NCI-H226 (cell line): Measurements from ENCODE around the gene PCNX2.
A peak's percentile ranks its signal among the peaks of the same experiment; 100 is the strongest.

ENCODE experiments used
- DNase-seq: peaks from one replicate; pipeline ENCODE4 v3.0.0-alpha.2; 2015

Gene PCNX2, protein sequence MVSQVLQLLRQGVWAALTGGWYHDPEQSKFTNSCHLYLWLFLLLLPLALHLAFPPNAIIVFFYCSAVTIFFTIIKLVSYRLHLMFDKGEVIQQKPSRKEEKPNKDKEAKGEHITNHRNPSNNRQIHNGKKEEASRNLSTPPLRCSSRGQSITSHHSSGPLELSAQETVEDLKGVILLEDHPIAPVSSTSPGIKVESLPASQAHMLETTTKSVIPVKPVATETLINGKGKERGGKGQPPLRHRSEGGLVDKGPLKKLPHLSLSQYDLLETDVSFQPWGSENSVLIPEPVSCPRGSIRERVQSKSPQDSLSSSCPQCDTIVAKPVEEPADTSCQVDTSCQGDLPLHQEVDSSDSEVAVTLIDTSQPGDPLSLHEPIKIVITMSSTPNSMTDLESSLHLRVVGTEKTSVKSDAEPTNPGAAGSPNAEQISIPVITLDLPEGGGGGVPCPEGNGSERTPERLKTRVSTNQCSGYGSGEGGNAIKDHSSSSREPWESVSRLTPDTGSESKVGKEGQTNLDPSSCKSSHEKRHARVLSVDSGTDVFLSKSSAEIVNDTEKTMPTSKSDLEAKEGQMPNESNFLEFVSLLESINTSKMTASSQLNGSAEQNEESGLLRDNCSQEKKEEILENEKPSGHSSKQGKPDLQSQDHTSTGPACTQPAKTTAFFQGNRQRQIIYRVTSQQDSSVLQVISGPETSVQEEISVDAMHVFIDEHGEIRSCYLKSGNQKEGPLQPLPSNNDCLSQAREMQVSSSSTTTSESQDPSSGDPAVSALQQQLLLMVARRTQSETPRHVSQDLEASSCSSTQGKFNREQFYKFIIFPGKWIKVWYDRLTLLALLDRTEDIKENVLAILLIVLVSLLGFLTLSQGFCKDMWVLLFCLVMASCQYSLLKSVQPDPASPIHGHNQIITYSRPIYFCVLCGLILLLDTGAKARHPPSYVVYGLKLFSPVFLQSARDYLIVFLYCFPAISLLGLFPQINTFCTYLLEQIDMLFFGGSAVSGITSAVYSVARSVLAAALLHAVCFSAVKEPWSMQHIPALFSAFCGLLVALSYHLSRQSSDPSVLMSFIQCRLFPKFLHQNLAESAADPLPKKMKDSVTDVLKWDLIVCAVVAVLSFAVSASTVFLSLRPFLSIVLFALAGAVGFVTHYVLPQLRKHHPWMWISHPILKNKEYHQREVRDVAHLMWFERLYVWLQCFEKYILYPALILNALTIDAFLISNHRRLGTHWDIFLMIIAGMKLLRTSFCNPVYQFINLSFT (N-terminal part only)

GRCh38 chr1:233295237-233295974 is at the start of gene PCNX2:
Gene PCNX2, minus strand, starts transcription at chr1:233295725. Its CDS starts 247 bp downstream, at chr1:233295478.
- peak; percentile 45 for DNase-seq

DNA sequence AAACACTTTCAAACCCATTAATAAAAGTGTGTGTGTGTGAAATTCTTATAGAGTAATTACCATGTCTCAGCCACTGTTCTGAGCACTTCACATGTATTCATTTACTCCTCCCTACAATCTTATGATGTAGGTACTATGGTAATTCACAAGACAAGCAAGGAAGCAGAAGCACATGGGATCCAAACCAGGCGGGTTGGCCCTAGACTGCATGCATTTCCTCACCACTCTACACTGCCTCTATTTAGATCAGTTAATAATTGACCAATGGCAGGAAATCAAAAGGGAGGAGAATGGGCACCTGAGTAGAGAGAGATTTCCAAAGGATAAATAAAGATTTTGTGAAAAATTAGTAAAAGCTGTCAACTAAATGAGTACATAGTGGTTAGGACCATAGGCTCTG is 47.7 kb upstream of the PCNX2 start:
- no peak for DNase-seq

GRCh38 chr1:233342086-233342485 is 46.6 kb upstream of the PCNX2 start:
- no peak for DNase-seq

GRCh38 chr1:233340966-233341516 is 45.5 kb upstream of the PCNX2 start:
- DNase-seq, result no peak

- DNase-seq, result no peak
Measured at GRCh38 chr1:233340031-233340555, 44.6 kb upstream of the PCNX2 start.

DNA sequence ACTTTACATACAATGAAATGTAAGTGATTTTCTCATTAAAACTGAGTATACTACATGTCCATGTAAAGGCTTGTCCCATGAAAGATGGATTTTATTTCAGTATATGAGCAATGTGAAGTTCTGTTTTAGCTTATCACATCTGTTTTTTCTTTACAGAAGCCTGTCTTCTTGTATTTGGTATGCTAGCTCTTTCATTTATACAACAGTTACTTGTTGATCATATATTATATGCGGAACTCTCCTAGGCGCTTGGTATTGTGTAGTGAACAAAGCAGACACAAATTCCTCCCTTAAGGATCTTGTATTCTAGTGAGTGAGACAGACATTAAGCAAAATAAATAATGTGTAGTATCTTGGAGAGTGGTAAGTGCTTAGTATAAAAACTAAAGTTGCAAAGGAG is 42.6 kb upstream of the PCNX2 start:
- no peak for DNase-seq

- DNase-seq, result no peak
Measured at GRCh38 chr1:233337505-233337904, 42.0 kb upstream of the PCNX2 start.

DNA sequence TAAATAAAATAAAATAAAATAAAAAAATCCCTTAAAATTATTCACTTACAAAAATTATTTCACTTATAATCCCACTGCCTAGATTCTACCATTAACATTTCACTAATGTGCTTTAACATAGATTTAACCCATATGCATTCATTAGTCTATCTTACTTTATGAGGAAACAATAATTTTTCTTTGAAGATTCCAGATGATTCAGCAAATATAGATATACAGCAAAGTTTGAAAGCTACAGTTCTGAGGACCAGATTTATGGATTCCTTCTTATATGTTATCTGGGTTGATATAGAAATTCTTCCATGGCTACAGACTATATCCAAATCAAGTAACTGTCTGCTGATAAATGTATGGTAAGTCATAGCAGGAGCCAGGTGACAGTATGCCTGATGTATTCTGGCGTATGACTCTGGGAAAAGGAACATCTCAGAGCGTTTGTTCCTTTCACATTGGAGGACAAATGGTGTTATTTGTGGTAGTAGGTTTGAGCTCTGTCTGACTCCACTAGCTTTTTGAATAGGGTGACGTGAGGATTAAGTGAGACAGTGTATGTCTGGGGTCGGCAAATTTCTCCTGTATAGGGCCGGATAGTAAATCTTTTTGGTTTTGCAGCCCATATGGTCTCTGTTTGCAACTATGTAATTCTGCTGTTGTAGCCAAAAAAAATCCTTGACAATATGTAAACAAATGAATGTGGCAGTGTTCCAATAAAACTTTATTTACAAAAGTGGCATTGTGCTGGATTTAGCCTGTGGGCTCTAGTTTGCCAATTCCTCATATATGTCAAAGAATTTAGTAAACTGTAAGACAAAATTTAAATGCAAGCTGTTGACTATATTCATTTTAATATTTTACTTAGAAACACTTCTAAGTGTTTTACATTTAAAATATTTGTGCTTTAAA is 41.3 kb upstream of the PCNX2 start:
- no peak for DNase-seq

- no peak for DNase-seq
Measured at GRCh38 chr1:233334092-233334491, 38.6 kb upstream of the PCNX2 start.

DNA sequence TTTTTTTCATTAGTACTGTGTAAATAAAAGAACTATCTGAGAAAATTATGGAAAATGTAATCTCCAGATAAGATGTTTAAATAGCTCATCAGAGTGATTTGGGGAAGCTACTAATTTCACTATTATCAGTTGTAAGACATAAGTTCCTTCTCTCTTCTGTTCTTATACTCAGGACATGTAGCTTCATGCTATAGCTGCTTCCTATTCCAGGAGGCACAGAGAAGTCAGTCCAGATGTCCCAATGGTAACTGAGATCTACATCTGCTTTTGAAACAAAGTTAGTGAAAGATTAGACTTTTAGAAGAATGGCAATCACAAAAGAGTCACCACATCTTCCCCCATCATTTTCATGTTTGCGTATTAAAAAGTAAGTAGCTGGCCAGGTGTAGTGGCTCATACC is 37.6 kb upstream of the PCNX2 start:
- DNase-seq, result no peak

DNA sequence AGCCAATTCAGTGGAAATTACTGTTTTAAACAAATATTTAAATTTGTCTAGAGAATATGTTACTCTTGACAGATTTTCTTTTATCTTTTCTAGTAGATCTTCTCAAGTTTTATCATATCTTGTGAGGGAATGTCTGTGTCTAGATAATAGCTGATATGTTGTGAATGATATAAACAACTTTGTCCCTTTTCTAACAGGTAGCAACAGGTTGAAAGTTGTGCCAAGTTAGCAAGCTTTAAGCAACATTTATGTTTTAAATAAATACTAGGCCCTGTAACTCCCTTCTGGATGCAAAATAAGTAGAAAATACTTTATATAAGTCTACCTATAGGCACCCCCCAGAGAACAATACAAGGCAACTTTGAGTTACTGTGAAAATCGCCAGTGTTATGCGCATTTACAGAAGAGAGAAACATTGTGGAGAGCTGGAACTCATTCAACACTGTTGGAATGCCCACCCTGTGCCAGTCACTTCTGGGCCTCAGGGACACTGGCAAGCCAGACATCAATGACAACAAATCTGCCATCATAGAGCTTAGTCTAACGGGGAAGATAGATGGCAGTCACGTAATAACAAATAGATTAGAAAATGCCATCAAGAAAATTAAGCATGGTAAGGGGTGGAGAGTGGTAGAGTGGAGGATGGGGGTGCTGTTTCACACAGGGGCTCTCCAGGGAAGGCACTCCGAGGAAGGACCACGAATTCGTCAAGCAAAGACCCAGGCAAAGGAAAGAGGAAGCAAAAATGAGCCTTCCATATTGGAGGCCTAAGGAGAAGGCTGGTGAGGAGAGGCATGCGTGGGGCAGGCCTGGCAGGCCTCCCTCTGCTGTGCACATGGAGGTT is 36.4 kb upstream of the PCNX2 start:
- DNase-seq, result no peak

- no peak for DNase-seq
Measured at GRCh38 chr1:233328142-233328921, 32.8 kb upstream of the PCNX2 start.

DNA sequence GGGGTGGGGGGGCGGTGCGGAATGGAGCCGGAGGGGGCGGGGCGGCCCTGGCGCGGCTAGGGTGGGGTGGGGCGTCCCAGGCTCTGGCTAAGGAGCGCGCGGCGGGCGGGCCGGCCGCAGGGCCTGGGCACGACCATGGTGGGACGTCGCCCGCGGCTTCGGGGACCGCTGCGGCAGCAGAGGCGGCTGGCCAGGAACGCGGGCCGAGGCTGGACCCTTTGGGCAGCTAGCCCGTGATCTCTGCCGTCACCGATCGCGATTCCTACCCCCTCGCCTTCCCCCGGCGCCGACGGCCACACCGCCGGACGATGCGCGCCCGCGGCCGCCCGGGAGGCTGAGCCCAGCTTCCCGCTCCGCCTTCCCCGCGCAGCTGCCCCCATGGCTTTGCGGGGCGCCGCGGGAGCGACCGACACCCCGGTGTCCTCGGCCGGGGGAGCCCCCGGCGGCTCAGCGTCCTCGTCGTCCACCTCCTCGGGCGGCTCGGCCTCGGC is 32.2 kb upstream of the PCNX2 start, which contains the start of gene MAP3K21:
Gene MAP3K21 (plus strand): TSS at position 74 of the 491 bp plus-strand sequence. CDS start 305 bp downstream, at position 379.
- DNase-seq, result no peak

- peak; percentile 63 for DNase-seq
Measured at GRCh38 chr1:233326811-233327650, 31.5 kb upstream of the PCNX2 start.

DNA sequence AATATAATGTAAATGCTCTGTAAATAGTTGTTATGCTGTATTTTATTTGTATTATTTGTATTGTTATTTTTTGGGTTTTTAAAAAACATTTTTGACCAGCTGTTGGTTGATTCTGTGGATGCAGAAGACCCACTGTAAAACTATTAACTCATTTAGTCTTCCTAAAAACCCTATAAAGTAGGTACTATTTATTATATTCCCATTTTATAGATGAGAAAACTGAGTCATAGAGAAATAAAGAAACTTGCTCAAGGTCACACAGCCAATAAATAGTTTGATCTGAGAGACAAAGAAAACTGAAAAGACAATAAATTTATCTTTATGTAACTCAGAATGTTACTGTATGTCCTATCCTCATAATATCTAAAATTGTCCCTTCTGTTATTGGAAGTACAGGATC is 30.8 kb upstream of the PCNX2 start:
- DNase-seq, result no peak

- DNase-seq, result no peak
Measured at GRCh38 chr1:233323718-233324117, 28.2 kb upstream of the PCNX2 start.

GRCh38 chr1:233320023-233320422 is 24.5 kb upstream of the PCNX2 start:
- no peak for DNase-seq

DNA sequence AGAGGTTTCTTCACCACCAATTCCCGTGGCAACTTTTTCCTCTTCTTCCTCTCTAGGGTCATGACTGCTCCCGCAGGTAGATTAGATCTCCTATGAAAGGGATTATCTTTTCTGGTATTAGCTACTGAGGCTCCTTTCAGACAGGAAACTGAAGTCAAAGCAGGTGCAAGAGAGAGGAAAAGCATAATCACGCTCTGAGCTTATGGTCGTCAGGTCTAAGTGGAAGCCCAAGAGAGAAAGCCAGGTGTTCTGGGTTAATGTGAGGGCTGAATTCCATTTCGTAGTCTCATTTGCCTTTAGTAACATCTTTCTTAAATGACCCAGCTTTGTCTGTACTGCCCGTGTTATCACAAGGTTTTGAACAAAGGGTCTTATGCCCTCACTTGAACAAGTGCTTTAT is 23.7 kb upstream of the PCNX2 start:
- no peak for DNase-seq
